HEK293T (cell line): ENCODE data around the gene KRTAP9-4.

Experiments
- SP1 ChIP-seq: fragments of 450-650 bp; IDR thresholded peaks from 2 replicates; pipeline ENCODE4 v1.6.1; 2017
- ZNF384 ChIP-seq: fragments of 450-650 bp; IDR thresholded peaks from 2 replicates; pipeline ENCODE4 v1.6.1; 2016

GRCh38 chr17:41215681-41216080 lies 33.8 kb upstream of the KRTAP9-4 start:
- no peak for TF ChIP-seq SP1
- TF ChIP-seq ZNF384 = no peak
